Measurements from ENCODE around the gene KLHL6.

Gene KLHL6

DNA sequence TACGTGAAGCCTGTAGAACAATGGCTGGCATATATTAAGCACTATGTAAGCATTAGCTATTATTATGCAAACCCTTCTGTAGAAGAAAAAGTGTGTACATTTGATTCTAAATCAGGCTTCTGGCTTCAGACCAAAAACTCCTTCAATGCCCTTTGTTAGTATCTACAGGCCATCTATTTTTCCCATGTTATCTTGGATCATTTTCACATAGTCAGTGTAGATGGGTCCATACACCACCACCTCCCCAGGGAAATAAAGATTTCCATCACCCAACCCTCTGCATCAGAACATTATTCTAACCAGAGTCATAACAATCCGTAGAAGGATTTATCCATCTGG, 8.0 kb upstream of the KLHL6 start:
- no peak for DNase-seq

- peak; percentile 17 for DNase-seq
These were observed 5.1 kb upstream of the KLHL6 start for GRCh38 chr3:183560607-183561006.

GRCh38 chr3:183558495-183558894, 3.0 kb upstream of the KLHL6 start:
- no peak for DNase-seq

- no peak for DNase-seq
These were observed 1.2 kb upstream of the KLHL6 start for GRCh38 chr3:183556722-183557121.

- DNase-seq = peak; percentile 38
These were observed 1.1 kb downstream of the KLHL6 start for GRCh38 chr3:183554377-183554776.

GRCh38 chr3:183553334-183554026, 2.0 kb downstream of the KLHL6 start:
- no peak for DNase-seq

GRCh38 chr3:183551930-183552329, 3.6 kb downstream of the KLHL6 start:
- DNase-seq = no peak

DNA sequence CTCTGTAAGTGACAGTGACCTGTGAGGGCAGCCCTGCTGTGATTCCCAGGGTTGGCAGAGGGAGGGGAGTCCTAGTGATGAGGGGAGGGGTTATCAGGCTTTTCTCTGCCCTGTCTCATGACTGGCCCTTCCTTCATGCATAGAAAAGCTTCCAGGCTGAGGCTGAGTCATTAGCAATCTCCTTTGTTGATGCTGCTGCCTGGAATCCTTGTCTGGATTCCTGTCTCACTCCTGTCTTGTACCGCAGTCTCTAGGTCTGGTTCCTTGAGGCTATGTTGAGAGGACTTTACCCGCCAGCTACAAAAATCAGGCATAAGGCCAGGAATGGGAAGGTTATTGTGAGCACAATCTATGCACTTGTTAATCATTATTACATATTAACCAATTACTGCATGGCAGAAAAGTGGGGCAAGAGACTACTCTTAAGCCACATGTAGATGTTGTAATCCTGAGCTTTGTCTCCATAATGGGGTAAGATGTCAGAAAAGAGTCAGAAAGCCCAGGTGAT, 7.2 kb downstream of the KLHL6 start:
- DNase-seq = no peak

GRCh38 chr3:183546625-183547024, 8.9 kb downstream of the KLHL6 start:
- DNase-seq = no peak

DNA sequence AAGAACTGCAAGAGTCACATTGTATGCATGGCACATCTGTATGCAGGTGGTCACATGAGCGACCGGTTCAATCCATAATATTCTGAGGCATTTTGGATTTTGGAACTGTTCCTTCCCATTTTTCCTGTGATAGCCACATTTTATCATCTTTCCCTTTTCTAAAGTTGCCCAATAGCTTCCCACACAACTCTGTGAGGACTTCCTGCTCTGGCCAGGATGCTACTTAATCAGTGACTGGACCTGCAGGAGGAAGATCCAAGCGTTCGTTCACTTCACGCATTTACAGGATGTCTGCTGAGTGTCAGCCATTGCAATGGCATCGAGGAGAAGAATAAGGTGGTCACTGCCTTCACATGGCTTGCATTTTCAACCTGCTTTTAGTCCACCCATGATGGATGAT, 9.8 kb downstream of the KLHL6 start:
- DNase-seq = no peak

DNA sequence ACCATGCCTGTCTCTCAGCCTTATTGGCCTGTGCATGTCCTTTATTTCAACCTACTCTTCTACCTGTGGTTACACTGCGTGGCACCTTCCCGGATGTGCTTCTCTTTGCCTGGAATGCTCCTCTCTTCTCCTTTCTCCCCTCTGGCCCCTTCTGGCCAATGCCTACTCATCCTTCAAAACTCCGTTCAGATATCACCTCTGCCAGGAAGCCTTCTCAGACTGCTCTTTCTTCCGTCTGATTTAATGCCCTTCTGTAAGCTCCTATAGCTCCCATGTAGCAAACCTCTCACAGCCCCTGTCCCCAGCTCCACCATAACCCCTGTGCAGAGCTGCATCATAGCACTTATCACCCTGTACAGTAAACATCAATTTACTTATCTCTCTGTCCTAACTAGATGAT, 13.2 kb downstream of the KLHL6 start:
- no peak for DNase-seq

GRCh38 chr3:183541738-183542137, 13.8 kb downstream of the KLHL6 start:
- peak; percentile 21 for DNase-seq

GRCh38 chr3:183541235-183541655, 14.3 kb downstream of the KLHL6 start:
- DNase-seq = no peak

DNA sequence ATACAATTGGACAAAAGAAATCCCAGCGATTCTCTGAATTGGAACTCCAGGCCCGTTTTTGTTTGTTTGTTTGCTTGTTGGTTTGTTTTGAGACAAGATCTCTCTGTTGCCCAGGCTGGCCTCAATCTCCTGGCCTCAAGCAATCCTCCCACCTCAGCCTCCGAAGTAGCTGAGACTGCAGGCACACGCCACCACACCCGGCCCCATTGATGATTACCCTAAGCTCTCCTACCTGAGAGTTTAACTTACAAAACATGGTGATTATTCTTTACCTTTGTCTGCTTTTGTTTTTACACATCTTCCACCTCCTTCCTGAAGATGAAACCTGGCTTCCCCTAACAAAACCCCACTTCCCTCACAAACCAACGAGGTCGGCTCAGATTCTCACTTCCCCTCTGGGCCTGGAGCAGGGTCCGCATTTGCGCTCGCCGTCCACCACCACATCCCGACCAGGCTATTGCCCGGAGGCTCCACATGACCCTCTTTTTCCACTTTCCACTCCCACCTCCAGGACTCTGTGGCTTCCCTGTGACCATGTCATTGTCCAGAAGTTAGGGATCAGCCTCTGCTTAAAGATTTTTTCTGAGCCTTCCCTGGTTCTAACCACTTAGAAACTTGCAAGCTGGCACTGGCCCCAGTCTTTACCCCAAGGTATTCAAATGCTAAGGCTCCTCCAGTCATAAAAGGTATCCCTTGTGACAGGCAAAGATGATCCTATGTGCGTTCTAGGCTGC, 14.8 kb downstream of the KLHL6 start:
- DNase-seq = no peak

- no peak for DNase-seq
These were observed 15.7 kb downstream of the KLHL6 start for GRCh38 chr3:183539811-183540210.

- no peak for DNase-seq
These were observed 17.0 kb downstream of the KLHL6 start for GRCh38 chr3:183538486-183538885.

DNA sequence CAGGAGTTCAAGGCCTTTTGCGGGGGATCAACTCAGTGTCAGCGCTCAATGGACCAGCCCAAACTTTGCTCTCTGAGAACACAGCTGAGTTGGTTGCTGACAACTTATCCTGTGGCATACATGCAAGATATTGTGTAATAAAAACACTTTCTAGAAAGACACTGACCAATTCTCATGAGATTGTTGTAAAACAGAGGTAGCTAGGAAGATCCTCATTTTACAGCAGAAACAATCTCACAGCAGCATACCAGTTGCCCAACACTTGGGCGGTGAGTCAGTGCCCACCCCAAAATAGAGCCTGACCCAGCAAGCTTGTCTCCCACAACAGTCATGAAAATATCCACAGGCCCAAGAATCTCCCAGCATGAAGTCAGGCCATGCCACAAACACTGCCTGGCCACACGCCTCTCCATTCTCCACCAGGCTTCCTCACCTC, 18.2 kb downstream of the KLHL6 start:
- no peak for DNase-seq

DNA sequence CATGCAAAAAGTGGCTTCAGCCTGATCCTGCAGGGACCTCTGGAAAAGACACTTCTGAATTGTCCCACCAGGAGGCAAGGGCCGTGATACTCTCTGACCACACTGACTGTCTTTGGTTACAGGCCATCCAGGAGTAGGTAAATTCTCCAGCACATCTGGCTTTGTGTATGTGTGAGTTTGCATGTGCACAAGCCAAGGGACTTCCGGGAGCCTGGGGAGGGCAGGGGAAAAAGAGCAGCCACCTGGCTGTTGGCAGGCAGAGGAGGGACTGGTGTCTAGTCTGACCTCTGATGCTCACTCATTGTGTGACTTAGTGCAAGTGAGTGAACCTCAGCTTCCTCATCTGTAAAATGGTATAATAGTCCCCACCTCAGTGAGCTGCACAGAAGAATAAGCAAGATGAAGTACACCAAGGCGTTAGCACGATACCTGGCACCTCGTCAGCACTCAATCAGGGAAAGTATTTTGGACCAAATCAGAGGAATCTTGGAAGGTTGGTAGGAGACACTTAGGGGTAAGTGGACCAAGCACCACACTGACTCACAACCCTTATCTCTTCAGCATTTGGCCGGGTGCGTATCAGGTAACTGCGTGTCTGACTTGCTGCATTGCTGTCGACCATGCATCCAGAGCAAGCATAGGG, 19.1 kb downstream of the KLHL6 start:
- no peak for DNase-seq

- DNase-seq = no peak
These were observed 21.3 kb downstream of the KLHL6 start for GRCh38 chr3:183534249-183534648.

DNA sequence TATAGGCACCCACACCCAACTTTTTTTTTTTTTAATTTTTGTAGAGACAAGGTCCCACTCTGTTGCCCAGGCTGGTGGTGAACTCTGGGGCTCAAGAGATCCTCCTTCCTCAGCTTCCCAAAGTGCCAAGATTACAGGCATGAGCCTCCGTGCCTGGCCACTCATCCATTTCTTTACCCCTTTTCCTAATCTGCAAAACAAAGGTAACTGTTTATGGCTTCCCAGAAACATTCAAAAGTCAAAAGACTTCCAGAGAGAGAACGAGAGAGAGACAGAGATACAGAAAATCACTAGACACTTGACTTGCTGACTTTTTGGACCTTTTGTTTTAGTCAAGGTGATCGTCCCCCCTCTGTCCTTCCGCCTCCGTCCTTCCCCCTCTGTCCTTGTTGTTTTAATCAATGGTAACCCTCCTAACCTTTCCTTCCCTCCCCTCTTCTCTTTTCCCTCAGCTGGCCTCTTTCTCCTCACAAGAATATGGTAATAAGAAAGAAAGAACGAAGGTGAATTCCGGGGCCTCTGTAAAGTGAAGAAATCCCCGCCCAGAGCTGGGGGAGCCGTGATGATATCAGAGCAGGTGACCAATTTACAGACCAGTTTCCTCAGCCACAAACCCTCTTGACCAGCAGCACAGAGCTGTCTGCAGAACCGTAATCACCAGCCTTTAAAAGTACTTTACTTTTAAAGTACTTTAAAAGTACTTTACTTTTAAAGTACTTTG, 21.9 kb downstream of the KLHL6 start:
- no peak for DNase-seq

DNA sequence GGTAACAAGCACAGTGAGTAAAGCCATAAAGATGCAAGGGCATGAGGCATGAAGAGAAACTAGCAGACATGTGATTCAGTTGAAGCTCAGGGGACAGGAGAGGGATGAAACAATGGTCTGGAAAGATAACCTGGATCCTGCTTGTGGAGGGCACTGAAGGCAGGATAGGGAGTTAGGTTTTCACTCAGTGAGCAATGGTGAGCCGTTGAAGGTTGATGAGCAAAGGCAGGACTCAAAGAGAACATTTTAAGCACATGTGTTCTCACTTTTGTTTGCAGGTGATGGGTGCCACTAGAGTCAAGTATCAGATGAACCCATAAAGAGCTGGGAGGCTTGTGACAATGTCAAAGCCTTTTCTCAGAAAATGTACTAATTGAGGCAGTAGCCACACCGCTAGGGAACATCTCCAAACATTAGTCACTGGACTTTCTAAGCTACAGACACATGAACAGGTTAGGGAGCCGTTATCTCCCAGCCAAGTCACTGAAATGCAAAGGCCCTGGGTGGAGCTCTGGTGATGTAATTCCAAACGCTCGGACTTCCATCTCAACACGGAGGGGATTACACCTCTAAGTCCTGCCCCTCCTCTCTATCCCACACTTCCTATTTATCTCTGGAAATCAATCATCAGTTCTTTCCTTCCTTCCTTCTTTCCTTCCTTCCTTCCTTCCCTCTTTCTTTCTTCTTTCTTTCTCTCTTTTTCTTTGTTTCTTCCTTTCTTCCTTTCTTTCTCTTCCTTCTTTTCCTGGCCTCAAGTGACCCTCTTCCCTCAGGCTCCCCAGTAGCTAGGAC, 22.7 kb downstream of the KLHL6 start:
- no peak for DNase-seq

GRCh38 chr3:183529717-183530116, 25.8 kb downstream of the KLHL6 start:
- no peak for DNase-seq
